Measurements from ENCODE around the gene WDR7. TPM values are rescaled to one million over a fixed set of nuclear protein-coding genes. Genes with fewer than 3 reads are reported as not detected.

The WDR7 gene
- total RNA-seq, 4 donors from 2014 or later, result 16.2 to 39.4 (median 19.9) TPM

DNA sequence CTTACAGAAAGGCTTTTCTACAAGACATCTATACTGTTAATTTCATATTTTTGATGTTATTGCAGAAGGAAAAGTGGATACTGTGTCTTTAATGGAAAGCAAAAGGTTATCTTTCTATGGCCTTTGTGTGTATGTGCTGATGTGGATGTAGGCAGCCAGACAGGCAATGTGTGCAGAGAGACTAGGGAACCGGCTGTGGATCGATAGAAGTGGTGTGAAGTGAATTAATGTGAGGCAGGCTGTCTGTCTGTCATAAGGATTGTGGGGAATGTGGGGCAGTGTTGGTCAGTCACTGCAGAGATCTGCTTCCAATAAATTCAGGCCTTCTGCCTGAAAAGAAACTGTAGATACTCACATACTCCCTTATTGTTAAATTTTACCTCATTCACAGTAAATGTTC is 156.7 kb downstream of the WDR7 start:
- ATAC-seq (ENCODE audit: low FRiP score) (no peak), DNase-seq (ENCODE audit: low spot score) (no peak)
- no peak for TF ChIP-seq CTCF (IDR thresholded peaks at IDR 0.05)

DNA sequence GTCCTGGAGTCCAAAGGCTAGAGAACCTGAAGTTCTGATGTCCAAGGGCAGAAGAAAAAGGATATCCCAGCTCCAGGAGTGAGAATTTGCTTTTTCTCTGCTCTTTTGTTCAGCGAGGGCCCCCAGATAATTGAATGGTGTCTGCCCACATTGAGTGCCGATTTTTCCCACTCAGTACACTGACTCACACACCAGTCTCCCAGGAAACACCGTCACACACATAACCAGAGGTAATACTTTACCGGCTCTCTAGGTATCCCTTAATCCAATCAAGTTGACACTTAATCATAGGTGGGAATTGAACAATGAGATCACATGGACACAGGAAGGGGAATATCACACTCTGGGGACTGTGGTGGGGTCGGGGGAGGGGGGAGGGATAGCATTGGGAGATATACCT is 161.5 kb downstream of the WDR7 start:
- DNase-seq (ENCODE audit: low spot score) (no peak), ATAC-seq (ENCODE audit: low FRiP score) (no peak)
- TF ChIP-seq CTCF (IDR thresholded peaks at IDR 0.05), result no peak

DNA sequence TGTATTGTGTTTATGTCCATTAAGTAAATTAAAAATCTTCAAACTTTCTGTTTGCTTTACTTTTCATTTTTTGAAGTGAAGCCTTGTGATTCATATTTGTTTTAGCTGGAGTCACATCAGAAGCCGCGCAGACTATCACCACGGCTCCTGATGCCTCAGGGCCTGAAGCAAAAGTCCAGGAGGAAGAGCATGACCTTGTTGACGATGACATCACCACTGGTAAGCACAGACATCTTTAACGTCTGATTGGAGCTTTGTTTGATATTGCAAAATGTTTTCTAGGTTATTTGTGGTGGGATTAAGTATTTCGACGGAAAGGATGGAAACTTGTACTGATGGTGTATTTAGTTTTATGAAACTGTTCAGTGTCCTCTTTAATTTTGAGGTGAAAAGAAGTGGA is 164.8 kb downstream of the WDR7 start:
- DNase-seq (ENCODE audit: low spot score) (no peak), ATAC-seq (ENCODE audit: low FRiP score) (no peak)
- TF ChIP-seq CTCF (IDR thresholded peaks at IDR 0.05), result no peak

DNA sequence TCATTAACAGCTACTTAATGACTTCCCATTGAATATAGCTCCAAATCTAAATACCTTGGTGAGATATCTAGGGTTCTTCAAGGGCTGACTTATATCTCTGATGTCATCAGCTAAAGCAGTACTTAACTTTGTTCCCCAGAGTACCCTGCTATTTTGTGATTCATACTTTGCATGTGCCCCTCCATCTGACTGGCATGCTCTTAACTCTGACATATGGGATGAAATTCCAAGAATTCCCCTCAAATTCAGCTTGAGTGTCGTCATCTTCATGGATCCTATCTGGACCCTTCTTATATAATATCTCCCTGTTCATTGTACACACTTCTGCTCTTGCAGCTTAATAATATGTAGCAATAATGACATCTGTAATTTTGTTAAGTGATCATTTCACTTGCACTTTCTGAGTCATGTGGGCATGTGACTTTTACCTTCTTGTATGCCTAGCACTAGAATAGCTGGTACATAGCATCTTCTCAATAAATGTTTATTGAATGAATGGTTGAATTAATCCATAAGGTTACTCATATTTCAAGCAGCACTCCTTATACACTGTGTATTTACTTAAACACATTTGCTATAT is 172.9 kb downstream of the WDR7 start:
- no peak for ATAC-seq (ENCODE audit: low FRiP score)
- DNase-seq (ENCODE audit: low spot score), result no peak
- no peak for TF ChIP-seq CTCF (IDR thresholded peaks at IDR 0.05)

GRCh38 chr18:56825321-56825720 is 174.2 kb downstream of the WDR7 start:
- ATAC-seq (ENCODE audit: low FRiP score), result no peak
- DNase-seq (ENCODE audit: low spot score), result no peak
- TF ChIP-seq CTCF (IDR thresholded peaks at IDR 0.05), result no peak

GRCh38 chr18:56825878-56826277 is 174.7 kb downstream of the WDR7 start:
- TF ChIP-seq CTCF (IDR thresholded peaks at IDR 0.05), result no peak
- DNase-seq (ENCODE audit: low spot score) (no peak), ATAC-seq (ENCODE audit: low FRiP score) (no peak)

GRCh38 chr18:56831988-56832387 is 180.8 kb downstream of the WDR7 start:
- ATAC-seq (ENCODE audit: low FRiP score) (no peak), DNase-seq (ENCODE audit: low spot score) (no peak)
- TF ChIP-seq CTCF (IDR thresholded peaks at IDR 0.05), result no peak

All from omental fat pad (tissue), 4 donors.